Measurements from ENCODE around the gene BPNT1.

BPNT1 gene

DNA sequence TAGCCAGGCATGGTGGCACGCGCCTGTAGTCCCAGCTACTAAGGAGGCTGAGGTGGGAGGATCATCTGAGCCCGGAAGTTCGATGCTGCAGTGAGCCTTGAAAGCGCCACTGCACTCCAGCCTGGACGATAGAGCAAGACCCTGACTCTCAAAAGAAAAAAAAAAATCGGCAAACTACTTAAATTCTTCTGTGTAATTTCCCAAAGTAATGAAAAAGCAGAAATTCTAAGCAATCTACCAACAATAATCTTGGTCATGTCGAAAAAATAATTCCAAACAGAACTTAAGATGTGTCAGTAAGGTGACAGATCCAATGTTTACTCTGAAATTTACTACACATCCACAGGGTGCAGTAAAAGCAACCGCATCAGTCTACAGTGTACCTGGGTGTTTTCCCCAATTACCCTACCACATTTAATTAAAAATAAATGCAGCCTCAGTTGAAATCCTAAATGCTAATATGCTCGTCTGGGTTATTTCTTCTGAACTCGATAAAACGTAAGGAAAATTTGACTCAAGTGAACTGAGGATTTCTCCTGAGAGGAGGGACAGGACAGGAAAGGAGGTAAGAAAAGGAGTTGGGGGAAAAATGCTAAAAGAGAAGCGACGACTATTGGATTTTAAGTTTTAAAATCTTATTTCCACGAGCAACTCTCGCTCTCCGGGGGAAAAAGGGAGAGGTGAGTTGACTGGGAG is 44.1 kb downstream of the BPNT1 start:
- Histone ChIP-seq H4K20me1 (ENCODE audit: insufficient read depth, low read length) (peaks cover 4% of the 10 kb centered on the region; the same call in 1 of the 2 replicates), H3K36me3 (replicated peaks; ENCODE audit: insufficient read depth, low read length) (no peaks in the 10 kb centered on the region; the same call in 1 of the 2 replicates), H3K27me3 (replicated peaks; ENCODE audit: insufficient read depth, low read length) (no peaks in the 10 kb centered on the region), H2AFZ (ENCODE audit: low read length) (peak overlapping the region; percentile 86), H3K4me2 (ENCODE audit: low read depth, low read length) (peak overlapping the region; percentile 49), H3K79me2 (ENCODE audit: low read length) (peaks cover 58% of the 10 kb centered on the region), H3K9ac (ENCODE audit: low read length) (peak overlapping the region; percentile 85), H3K4me3 (ENCODE audit: low read length) (peak overlapping the region; percentile 94), H3K9me2 (replicated peaks; ENCODE audit: insufficient read depth, low read length) (no peaks in the 10 kb centered on the region), H3K9me3 (replicated peaks; ENCODE audit: insufficient read depth, low read length) (no peaks in the 10 kb centered on the region), H3F3A (ENCODE audit: insufficient read depth, low read length) (peaks cover 9% of the 10 kb centered on the region; the same call in 1 of the 2 replicates), H3K4me1 (ENCODE audit: low read length) (peaks cover 13% of the 10 kb centered on the region), H3K27ac (ENCODE audit: low read length) (peak overlapping the region; percentile 72; the same call in 1 of the 2 replicates)
- TF ChIP-seq EZH2phosphoT487 (IDR thresholded peaks at IDR 0.05; ENCODE audit: low read length), result no peak
- TF ChIP-seq EZH2 (optimal IDR thresholded peaks at IDR 0.05; ENCODE audit: low read depth, low read length), result no peak
- TF ChIP-seq, protein P1, sequence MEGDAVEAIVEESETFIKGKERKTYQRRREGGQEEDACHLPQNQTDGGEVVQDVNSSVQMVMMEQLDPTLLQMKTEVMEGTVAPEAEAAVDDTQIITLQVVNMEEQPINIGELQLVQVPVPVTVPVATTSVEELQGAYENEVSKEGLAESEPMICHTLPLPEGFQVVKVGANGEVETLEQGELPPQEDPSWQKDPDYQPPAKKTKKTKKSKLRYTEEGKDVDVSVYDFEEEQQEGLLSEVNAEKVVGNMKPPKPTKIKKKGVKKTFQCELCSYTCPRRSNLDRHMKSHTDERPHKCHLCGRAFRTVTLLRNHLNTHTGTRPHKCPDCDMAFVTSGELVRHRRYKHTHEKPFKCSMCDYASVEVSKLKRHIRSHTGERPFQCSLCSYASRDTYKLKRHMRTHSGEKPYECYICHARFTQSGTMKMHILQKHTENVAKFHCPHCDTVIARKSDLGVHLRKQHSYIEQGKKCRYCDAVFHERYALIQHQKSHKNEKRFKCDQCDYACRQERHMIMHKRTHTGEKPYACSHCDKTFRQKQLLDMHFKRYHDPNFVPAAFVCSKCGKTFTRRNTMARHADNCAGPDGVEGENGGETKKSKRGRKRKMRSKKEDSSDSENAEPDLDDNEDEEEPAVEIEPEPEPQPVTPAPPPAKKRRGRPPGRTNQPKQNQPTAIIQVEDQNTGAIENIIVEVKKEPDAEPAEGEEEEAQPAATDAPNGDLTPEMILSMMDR (IDR thresholded peaks at IDR 0.05; ENCODE audit: low read length), result no peak; the same call in 1 of the 2 replicates
- peak; percentile 44 for DNase-seq

DNA sequence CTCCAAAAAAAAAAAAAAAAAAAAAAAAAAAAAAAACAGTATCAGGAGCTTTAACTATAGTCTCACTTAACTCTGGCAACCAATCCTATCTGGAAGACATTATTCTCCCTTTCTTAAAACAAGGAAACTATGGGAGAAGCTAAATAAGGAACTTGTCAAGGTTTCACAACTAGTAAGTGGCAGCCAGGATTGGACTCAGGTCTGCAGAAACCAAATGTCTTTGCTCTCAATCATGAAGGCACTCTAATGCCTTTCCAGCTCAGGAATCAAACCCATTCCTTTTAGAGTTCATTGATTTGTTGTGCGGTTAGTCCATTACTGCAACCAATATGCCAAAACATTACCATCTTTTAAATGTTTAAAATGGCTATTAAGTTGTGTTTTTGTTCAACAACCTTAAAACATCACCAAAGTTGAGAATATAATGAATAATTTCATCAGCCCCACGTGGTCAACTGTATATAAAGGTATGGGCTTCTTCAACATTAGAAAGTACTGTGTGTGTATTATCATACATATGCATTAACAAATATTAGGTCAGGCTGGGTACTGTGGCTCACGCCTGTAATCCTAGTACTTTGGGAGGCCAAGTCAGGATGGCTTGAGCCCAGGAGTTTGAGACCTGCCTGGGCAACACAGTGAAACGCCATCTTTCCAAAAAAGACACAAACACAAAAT is 44.8 kb downstream of the BPNT1 start:
- Histone ChIP-seq H3F3A (ENCODE audit: insufficient read depth, low read length) (peaks cover 9% of the 10 kb centered on the region; the same call in 1 of the 2 replicates), H3K4me3 (ENCODE audit: low read length) (peak overlapping the region; percentile 94), H4K20me1 (ENCODE audit: insufficient read depth, low read length) (peaks cover 4% of the 10 kb centered on the region; the same call in 1 of the 2 replicates), H3K9me2 (replicated peaks; ENCODE audit: insufficient read depth, low read length) (no peaks in the 10 kb centered on the region), H3K4me2 (ENCODE audit: low read depth, low read length) (peak overlapping the region; percentile 49), H2AFZ (ENCODE audit: low read length) (no peak overlapping the region), H3K4me1 (ENCODE audit: low read length) (peaks cover 13% of the 10 kb centered on the region), H3K36me3 (replicated peaks; ENCODE audit: insufficient read depth, low read length) (peaks cover 6% of the 10 kb centered on the region; the same call in 1 of the 2 replicates), H3K27me3 (replicated peaks; ENCODE audit: insufficient read depth, low read length) (no peaks in the 10 kb centered on the region), H3K27ac (ENCODE audit: low read length) (no peak overlapping the region), H3K9me3 (replicated peaks; ENCODE audit: insufficient read depth, low read length) (no peaks in the 10 kb centered on the region), H3K9ac (ENCODE audit: low read length) (peak overlapping the region; percentile 85; the same call in 1 of the 2 replicates), H3K79me2 (ENCODE audit: low read length) (peaks cover 65% of the 10 kb centered on the region)
- DNase-seq, result no peak
- no peak for TF ChIP-seq EZH2 (optimal IDR thresholded peaks at IDR 0.05; ENCODE audit: low read depth, low read length)
- TF ChIP-seq, protein P1 (IDR thresholded peaks at IDR 0.05; ENCODE audit: low read length), result no peak
- TF ChIP-seq EZH2phosphoT487 (IDR thresholded peaks at IDR 0.05; ENCODE audit: low read length), result no peak

DNA sequence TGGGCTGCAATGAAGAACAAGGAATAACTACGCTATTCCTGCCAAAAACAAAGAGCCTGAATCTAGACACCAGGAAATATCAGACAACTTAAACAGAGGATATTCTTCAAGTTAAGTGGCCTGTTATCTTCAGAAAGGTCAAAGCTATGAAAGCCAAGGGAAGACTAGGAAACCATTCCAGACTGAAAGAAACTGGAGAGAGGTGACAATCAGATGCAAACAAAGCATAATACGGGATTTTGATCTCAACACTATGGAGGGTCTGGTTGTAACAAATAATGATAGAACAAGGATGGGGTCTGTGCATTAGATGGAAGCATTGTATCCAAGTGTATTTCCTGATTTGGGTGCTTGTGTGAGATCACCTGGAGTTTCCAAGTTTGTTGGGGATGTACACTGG is 45.9 kb downstream of the BPNT1 start:
- Histone ChIP-seq H3K9me3 (replicated peaks; ENCODE audit: insufficient read depth, low read length) (no peaks in the 10 kb centered on the region), H3K9ac (ENCODE audit: low read length) (no peak overlapping the region), H2AFZ (ENCODE audit: low read length) (no peak overlapping the region), H3F3A (ENCODE audit: insufficient read depth, low read length) (peaks cover 12% of the 10 kb centered on the region; the same call in 1 of the 2 replicates), H4K20me1 (ENCODE audit: insufficient read depth, low read length) (peaks cover 6% of the 10 kb centered on the region; the same call in 1 of the 2 replicates), H3K36me3 (replicated peaks; ENCODE audit: insufficient read depth, low read length) (peaks cover 10% of the 10 kb centered on the region; the same call in 1 of the 2 replicates), H3K4me3 (ENCODE audit: low read length) (no peak overlapping the region), H3K27ac (ENCODE audit: low read length) (no peak overlapping the region), H3K9me2 (replicated peaks; ENCODE audit: insufficient read depth, low read length) (no peaks in the 10 kb centered on the region), H3K79me2 (ENCODE audit: low read length) (peaks cover 76% of the 10 kb centered on the region), H3K4me1 (ENCODE audit: low read length) (peaks cover 13% of the 10 kb centered on the region), H3K4me2 (ENCODE audit: low read depth, low read length) (peak overlapping the region; percentile 17), H3K27me3 (replicated peaks; ENCODE audit: insufficient read depth, low read length) (no peaks in the 10 kb centered on the region)
- TF ChIP-seq, protein P1 (IDR thresholded peaks at IDR 0.05; ENCODE audit: low read length), result no peak
- TF ChIP-seq EZH2 (optimal IDR thresholded peaks at IDR 0.05; ENCODE audit: low read depth, low read length) (no peak), EZH2phosphoT487 (IDR thresholded peaks at IDR 0.05; ENCODE audit: low read length) (no peak)
- DNase-seq, result no peak
